ENCODE data around the gene SCAP. TPM values are rescaled to one million over a fixed set of nuclear protein-coding genes. Genes with fewer than 3 reads are reported as not detected.
"Not testable (repeated sequence)": the region's sequence is repeated elsewhere in the genome, so short reads cannot be mapped to it uniquely, and the experiment has no call there.

Gene SCAP
- total and polyA plus RNA-seq, 10 donors, result 17.8 to 116 (median 91.9) TPM

- Histone ChIP-seq H3K4me1 (peaks cover 0 to 32% (median 6%) of the 10 kb centered on the region in 6 donors), H3K27ac (peak overlapping the region in 1 of 8 donors; percentile 50), H3K36me3 (no peaks in the 10 kb centered on the region), H3K9me3 (no peaks in the 10 kb centered on the region), H3K27me3 (replicated peaks in 1 of 7) (peaks cover 0 to 11% (median 0%) of the 10 kb centered on the region in 7 donors), H3K4me3 (no peak overlapping the region)
- intact Hi-C loops (cut with DNase I; ENCODE audit: low total_unique reads), result no loop called here
- DNase-seq, result peak; percentile 80
- 28 to 56% (median 41%) methylated on average over 7 to 13 of the region's 13 CpGs for WGBS, 5 donors
- TF ChIP-seq POLR2A (IDR thresholded peaks at IDR 0.05), result no peak
- TF ChIP-seq, protein P1, sequence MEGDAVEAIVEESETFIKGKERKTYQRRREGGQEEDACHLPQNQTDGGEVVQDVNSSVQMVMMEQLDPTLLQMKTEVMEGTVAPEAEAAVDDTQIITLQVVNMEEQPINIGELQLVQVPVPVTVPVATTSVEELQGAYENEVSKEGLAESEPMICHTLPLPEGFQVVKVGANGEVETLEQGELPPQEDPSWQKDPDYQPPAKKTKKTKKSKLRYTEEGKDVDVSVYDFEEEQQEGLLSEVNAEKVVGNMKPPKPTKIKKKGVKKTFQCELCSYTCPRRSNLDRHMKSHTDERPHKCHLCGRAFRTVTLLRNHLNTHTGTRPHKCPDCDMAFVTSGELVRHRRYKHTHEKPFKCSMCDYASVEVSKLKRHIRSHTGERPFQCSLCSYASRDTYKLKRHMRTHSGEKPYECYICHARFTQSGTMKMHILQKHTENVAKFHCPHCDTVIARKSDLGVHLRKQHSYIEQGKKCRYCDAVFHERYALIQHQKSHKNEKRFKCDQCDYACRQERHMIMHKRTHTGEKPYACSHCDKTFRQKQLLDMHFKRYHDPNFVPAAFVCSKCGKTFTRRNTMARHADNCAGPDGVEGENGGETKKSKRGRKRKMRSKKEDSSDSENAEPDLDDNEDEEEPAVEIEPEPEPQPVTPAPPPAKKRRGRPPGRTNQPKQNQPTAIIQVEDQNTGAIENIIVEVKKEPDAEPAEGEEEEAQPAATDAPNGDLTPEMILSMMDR (IDR thresholded peaks at IDR 0.05 in 8 of 11, conservative IDR thresholded peaks at IDR 0.05 in 3 of 11), result peak in 7 of 11 experiments; percentile 26 to 75 (median 64)
These were observed 104.6 kb downstream of the SCAP start for GRCh38 chr3:47370887-47371697.

GRCh38 chr3:47370020-47370419 lies 105.7 kb downstream of the SCAP start:
- not testable (repeated sequence) for DNase-seq

DNA sequence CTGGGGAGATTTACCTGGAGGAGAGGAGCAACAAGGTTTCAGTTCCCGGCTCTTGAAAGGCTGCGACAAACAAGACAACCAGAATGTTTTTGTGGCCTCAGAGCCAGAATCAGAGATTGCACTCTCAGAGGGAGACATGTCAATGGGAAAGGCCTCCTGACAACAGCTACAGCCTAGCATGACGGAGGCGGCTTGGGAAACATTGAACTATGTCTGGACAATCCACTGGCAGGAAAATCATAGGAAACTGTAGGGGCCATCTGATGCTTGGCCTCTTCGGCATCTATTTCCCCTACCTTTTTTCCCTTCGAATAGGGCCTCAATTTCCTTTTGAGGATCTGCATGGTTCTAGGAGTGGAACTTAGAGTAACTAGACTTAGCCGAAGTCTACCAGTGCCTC lies 108.1 kb downstream of the SCAP start:
- intact Hi-C loops (cut with DNase I; ENCODE audit: low total_unique reads), result no loop called here
- Histone ChIP-seq H3K27ac (no peak overlapping the region), H3K4me1 (peaks cover 0 to 50% (median 15%) of the 10 kb centered on the region in 6 donors), H3K27me3 (replicated peaks in 1 of 7) (peaks cover 0 to 11% (median 0%) of the 10 kb centered on the region in 7 donors), H3K36me3 (no peaks in the 10 kb centered on the region), H3K4me3 (no peak overlapping the region), H3K9me3 (no peaks in the 10 kb centered on the region)
- no peak for DNase-seq
- 90 to 94% (median 92%) methylated on average over 7 of the region's 7 CpGs for WGBS, 5 donors
- TF ChIP-seq POLR2A (IDR thresholded peaks at IDR 0.05) (no peak), POLR2AphosphoS5 (IDR thresholded peaks at IDR 0.05) (no peak)
- TF ChIP-seq, protein P1 (IDR thresholded peaks at IDR 0.05 in 8 of 11, conservative IDR thresholded peaks at IDR 0.05 in 3 of 11), result no peak

More at GRCh38 chr3:47370020-47370419, 105.7 kb downstream of the SCAP start:
- Histone ChIP-seq H3K4me1 (peaks cover 0 to 40% (median 9%) of the 10 kb centered on the region in 6 donors), H3K27me3 (replicated peaks in 1 of 7) (peaks cover 0 to 11% (median 0%) of the 10 kb centered on the region in 7 donors), H3K27ac (peak overlapping the region in 1 of 8 donors; percentile 50)
- H3K4me3 ChIP-seq; H3K36me3 ChIP-seq; intact Hi-C loops (cut with DNase I; ENCODE audit: low total_unique reads); H3K9me3 ChIP-seq: not testable (repeated sequence)
- WGBS, 5 donors, result 85 to 97% (median 93%) methylated on average over 8 of the region's 8 CpGs

- Histone ChIP-seq H3K27ac (no peak overlapping the region), H3K4me1 (peaks cover 0 to 51% (median 20%) of the 10 kb centered on the region in 6 donors), H3K36me3 (no peaks in the 10 kb centered on the region), H3K27me3 (replicated peaks in 1 of 7) (peaks cover 0 to 11% (median 0%) of the 10 kb centered on the region in 7 donors), H3K4me3 (no peak overlapping the region), H3K9me3 (no peaks in the 10 kb centered on the region)
- DNase-seq, result no peak
- TF ChIP-seq POLR2A (IDR thresholded peaks at IDR 0.05) (no peak), POLR2AphosphoS5 (IDR thresholded peaks at IDR 0.05) (no peak)
- TF ChIP-seq, protein P1 (IDR thresholded peaks at IDR 0.05 in 8 of 11, conservative IDR thresholded peaks at IDR 0.05 in 3 of 11), result no peak
- 91 to 96% (median 93%) methylated on average over 2 of the region's 2 CpGs for WGBS, 5 donors
- intact Hi-C loops (cut with DNase I; ENCODE audit: low total_unique reads), result no loop called here
These were observed 108.9 kb downstream of the SCAP start for GRCh38 chr3:47366833-47367232.

Measured in spleen (tissue), 11 donors.